Measurements from ENCODE around the gene LEKR1.
A peak's percentile ranks its signal among the peaks of the same experiment; 100 is the strongest.

GRCh38 chr3:157067114-157067513 is 241.0 kb downstream of the LEKR1 start:
- peak; percentile 56 for TF ChIP-seq CTCF (IDR thresholded peaks at IDR 0.05; ENCODE audit: low read depth, low read length)
- no peak for TF ChIP-seq EZH2phosphoT487 (IDR thresholded peaks at IDR 0.05; ENCODE audit: low read depth)

Data from OCI-LY3 (cell line).